GM21717 (cell line): ENCODE data around the gene TOP2A.

Experiments used
- ATAC-seq: cut with Tn5 transposase; IDR thresholded peaks from one replicate; pipeline ENCODE4 v1.9.1; 2021; ENCODE audit warnings: mild to moderate bottlenecking, moderate library complexity; ENCODE audit not compliant: unreplicated experiment

TOP2A gene

GRCh38 chr17:40347319-40348135, 70.2 kb downstream of the TOP2A start:
- no peak for ATAC-seq

- no peak for ATAC-seq
Measured at GRCh38 chr17:40346765-40347158, 70.9 kb downstream of the TOP2A start.

DNA sequence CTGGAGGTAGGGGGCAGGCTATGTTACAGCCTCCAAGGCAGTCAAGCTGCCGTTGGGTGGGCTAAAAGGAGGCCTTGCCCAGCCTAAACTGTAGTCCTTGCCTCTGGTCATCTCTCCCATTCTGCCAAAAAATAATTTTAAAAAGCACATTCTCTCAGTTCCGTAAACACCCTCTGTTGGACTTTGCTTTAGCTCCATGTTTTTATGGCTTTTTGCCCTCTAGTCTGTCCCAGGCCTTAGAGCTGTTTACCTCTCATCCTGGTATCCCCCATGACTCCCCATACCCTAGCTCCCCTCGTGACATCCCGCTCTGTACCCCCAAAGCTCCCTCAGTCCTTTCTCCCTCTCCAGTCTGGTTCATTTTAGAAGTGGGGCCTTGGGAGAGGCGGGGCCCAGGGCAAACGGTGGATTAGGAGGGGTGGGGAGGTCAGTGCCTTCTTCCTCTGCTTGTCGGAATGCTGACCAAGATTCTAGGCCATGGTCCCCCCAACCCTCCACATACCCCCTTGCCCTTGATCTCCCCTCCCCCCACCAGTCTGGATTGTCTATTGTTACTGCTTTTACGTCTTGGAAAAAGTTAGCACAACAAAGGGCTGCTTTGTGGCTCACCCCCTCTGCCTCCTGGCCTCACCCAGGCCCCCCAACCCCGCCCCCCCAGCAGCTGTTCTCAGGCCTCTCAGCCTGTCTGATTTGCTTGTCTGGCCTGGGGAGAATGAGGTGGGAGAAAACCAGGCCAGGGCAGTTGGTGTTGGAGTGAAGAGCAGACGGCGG, 71.5 kb downstream of the TOP2A start:
- ATAC-seq, result no peak

DNA sequence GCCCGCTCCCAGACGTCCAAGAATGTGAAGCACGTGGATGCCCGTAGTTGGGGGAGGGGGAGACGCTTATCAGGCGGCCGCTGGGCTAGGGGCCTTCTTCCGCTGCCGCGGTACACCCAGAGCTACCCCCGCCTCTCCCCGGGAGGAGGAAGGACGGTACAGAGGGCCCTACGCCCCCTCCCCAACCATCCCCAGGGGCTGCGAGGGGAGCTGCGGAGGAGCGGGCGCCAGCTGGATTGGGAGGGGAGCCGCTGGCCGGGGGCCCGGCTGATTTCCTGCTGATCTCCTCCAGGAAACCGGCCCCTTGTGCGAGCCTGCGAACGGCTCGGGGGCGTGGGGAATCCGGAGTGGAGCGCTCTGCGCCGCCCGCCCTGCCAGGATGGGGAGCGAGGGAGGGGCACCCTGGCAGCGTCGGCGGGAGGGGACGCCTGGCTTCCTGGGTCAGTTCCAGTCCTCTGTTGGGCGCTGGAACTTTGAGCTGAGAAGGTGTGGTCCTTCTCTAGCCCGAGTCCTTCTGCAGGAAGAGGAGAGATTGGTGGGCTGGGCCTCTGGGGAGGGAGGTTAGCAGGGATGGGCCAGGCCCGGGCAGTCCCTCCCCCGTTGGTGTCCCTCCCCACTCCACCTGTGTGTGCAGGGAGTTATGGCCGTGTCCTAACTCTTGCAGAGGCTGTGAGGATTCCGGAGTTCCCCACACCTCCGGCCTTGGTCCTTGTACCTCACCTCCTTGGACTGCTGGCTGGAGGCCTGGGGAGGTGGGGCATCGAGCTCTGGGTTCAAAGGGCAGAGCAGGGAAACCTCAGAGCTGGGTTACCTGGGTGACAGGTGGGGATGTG, 72.3 kb downstream of the TOP2A start:
- ATAC-seq, result no peak

DNA sequence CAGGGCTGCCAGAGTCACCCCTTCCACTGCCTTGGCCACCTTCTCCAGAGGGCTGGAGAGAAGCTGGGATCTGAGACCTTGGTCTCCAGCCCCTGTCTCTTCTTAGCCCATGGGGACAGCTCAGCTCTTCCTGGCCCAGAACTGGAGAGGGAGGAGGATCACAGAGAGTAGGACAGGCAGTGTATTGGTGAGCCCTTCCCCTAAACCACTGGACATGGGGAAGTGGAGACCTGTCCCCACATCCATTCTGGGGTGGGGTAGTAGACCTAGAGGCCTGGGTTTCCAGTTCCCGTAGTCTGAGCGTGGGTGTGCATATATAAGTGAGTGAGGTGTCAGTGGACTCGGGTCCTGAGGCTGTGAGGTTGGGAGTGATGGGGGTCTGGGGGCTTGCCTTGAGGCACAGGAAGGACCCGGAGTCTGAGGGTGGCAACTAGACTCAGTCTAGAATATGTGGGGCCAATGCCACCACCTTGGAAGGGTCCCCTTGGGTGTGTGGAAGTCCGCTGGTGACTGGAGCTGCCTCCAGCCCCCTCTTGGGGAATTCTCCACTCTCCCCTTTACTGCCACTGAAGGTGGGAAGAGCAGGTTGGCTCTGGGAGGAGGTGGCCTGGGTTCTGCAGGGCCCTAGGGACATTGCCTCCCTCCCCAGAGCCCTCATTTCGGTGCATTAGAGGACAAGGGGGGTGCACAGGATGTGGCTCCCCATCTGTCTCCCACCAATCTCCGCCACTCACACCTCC, 73.1 kb downstream of the TOP2A start:
- ATAC-seq, result no peak

DNA sequence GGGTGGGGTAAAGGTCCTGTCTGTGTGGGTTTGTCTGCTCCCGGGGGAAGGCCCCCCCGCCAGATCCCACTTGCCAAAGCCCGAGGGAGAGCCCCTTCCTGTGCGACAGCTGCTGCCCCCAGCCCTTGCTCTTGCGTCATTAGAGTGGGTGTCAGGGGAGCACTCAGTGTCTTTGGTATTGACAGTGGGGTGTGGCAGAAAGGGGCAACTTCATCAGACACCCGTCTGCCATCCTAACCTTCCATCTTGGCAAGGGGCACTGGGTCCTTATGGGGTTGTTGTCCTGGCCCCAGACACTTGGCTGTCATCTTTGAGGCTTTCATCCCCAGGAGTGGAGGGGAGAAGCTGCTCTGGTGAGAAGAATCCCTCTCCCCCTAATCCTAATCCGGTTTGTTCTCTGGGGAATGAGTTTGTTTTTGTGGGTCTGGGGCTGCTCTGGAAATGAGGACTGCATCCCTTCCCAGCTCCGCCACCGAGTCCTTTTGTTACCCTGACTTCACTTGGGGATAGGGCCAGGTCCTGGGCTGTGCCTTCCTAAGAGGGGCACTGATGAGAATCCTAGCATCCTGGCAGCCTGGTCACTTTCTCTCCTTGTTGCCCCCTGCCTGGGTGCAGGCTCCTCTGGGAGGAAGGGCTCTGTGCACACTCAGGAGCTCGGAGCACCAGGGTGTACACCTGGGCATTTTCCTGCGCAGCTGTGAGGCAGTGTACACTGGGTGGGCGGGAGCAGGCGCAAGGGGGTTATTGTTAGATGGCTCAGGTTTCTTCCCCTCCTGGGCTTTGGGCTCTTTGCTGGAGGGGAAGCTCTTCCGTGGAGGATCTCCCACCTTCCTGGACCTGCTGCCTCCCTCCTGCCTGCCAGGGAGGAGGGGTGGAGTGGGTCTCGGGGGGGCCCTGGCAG, 74.2 kb downstream of the TOP2A start:
- ATAC-seq, result no peak

- ATAC-seq, result no peak
Measured at GRCh38 chr17:40342504-40343218, 75.0 kb downstream of the TOP2A start.

GRCh38 chr17:40341808-40342503, 75.7 kb downstream of the TOP2A start:
- no peak for ATAC-seq

DNA sequence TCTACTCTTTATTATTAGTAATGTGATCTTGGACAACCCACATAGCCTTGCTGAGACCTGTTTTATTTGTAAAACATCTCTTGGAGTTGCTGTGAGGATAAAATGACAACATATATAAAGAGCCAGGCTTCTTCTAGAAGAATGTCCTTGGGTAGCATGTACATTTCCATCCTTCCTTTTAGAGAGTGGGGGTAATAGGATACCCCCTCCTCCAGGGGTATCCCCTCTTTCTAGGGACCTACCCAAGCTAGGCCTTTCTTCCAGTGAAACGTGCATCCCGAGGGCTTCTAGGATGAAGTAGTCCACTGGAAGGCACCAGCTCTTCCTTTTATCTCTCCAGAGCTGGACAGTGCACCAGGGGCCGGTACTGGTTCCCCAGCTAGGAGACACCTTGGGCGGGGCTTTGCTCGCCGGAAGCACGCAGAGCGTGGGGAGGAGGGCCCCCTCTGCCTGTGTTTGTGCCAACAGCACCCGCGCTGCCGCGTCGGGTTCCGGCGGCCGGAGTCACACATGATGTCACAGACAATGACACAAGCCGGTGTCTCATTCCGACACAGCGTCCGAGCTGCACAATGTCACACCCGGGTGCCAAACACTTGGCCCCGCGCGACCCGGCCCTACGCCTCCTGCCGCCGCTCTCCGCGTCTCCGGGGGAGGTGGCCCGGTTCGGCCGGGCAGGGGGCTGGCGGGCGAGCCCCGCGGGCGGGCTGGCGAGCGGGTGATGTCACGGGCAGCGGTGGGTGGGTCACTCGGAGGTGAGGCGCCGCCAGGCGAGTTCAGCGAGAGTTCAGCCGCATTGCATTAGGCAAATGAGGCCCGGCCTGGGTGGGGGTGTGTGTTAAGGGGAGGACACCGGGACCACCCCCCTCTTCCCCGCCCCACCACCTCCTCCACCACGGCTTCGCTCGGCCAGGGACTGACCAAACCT, 76.6 kb downstream of the TOP2A start:
- ATAC-seq, result peak; percentile 55

DNA sequence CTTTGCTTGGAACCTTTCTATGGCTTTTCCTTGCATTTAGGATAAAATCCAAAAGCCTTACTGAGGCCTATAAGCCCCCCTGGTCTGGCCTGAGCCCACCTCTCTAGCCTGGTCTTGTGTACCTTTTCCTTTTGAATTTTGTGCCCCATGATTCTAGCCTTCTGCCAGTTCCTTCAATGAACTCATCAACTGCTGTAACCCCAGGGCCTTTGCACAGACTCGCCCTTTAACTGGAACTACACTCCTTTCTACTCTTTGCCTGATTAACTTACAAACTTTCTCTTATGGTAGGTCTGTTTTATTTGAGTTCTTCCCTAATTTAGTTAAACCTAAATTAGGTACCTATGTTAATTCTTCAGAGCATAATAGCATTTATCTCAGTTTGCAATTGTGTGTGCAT, 77.4 kb downstream of the TOP2A start:
- ATAC-seq, result no peak

DNA sequence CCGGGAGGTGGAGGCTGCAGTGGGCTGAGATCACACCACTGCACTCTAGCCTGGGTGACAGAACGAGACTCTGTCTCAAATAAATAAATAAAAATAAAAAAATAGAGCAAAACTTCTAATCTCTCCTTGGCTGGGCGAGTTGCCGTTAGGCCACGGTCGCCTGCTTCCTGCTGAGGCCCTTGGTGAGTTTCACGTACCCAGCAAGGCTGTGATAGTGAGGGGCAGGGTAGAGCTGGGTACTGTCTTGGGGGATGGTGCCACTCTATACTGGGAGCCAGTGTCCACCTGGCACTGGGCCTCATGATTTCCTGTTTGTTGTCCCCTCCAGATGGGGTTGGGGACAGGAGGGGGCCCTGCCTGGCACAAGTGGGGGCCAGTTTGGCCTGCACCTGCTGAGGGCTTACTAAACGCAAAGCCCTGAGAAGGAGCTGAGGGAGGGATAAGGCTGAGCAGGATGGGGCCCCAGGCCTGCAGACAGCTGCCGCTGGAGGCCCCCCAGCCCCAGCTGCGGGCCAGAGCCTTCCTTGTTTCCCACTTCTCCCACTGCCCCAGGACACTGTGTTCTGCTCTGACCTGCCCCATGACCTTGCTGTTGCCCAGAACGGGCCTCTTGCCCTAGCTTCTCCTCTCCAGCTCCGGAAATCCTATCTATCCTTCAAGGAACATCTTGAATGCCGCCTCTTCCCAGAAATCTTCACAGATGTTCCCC, 78.6 kb downstream of the TOP2A start:
- ATAC-seq, result no peak
